Smooth muscle cell (in vitro differentiated cells): ENCODE measurements around the gene CHST15. TPM values are rescaled to one million over a fixed set of nuclear protein-coding genes. Genes with fewer than 3 reads are reported as not detected.
"Not testable (repeated sequence)": the region's sequence is repeated elsewhere in the genome, so short reads cannot be mapped to it uniquely, and the experiment has no call there.

Experiments used
- DNase-seq: peaks from one replicate; lab custom pipeline; 2025; ENCODE audit not compliant: unreplicated experiment; lab: John Stamatoyannopoulos, UW
- H2AFZ ChIP-seq: fragments of 200-600 bp; sonication (generic); 2 replicates; pipeline ENCODE4 v1.6.0; 2016; ENCODE audit warnings: antibody characterized with exemption, low read depth, mild to moderate bottlenecking
- H3F3A ChIP-seq: fragments of 200-600 bp; sonication (generic); 2 replicates; pipeline ENCODE4 v1.6.0; 2017; ENCODE audit warnings: antibody characterized with exemption, low read depth
- H3K27ac ChIP-seq: fragments of 200-600 bp; sonication (generic); 2 replicates; pipeline ENCODE4 v1.5.1; 2016; ENCODE audit warnings: low read depth, mild to moderate bottlenecking
- H3K27me3 ChIP-seq: fragments of 200-600 bp; sonication (generic); 2 replicates; pipeline ENCODE4 v1.6.1; 2016; ENCODE audit warnings: low read depth, mild to moderate bottlenecking
- H3K36me3 ChIP-seq: fragments of 200-600 bp; sonication (generic); 2 replicates; pipeline ENCODE4 v1.5.1; 2016; ENCODE audit warnings: low read depth
- H3K4me1 ChIP-seq: fragments of 200-600 bp; sonication (generic); 2 replicates; pipeline ENCODE4 v1.5.1; 2016; ENCODE audit warnings: low read depth
- H3K4me2 ChIP-seq: fragments of 200-600 bp; sonication (generic); 2 replicates; pipeline ENCODE4 v1.6.0; 2016; ENCODE audit warnings: mild to moderate bottlenecking
- H3K4me3 ChIP-seq: fragments of 200-600 bp; sonication (generic); 2 replicates; pipeline ENCODE4 v1.5.1; 2016; ENCODE audit warnings: mild to moderate bottlenecking
- H3K79me2 ChIP-seq: fragments of 200-600 bp; sonication (generic); 2 replicates; pipeline ENCODE4 v1.6.0; 2016; ENCODE audit warnings: low read depth, mild to moderate bottlenecking
- H3K9ac ChIP-seq: fragments of 200-600 bp; sonication (generic); 2 replicates; pipeline ENCODE4 v1.6.0; 2016; ENCODE audit warnings: low read depth
- H3K9me3 ChIP-seq: fragments of 200-600 bp; sonication (generic); replicated peaks from 2 replicates; pipeline ENCODE4 v1.5.1; 2016; ENCODE audit warnings: low read depth
- H4K20me1 ChIP-seq: fragments of 200-600 bp; sonication (generic); 2 replicates; pipeline ENCODE4 v1.6.0; 2016; ENCODE audit warnings: low read depth
- WGBS: methylation state at CpG from one replicate; pipeline ENCODE4 v1.1.7; 2016; ENCODE audit warnings: low lambda C conversion rate; 5-methylcytosine and 5-hydroxymethylcytosine counted together
- polyA plus RNA-seq: library from polyadenylated mRNA; unstranded; fragments of >200 nt; fragmentation: Nextera tagmentation; extraction: Ambion mirVana; gene quantifications from 2 replicates; pipeline ENCODE4 v1.2.1, GENCODE V29; 2016
- total RNA-seq: library from RNA; depleted of rRNA; stranded (reverse); fragments of >200 nt; gene quantifications from 2 replicates; pipeline ENCODE4 v1.2.3, GENCODE V29; 2014
- TF ChIP-seq, protein P1 (sequence below): fragments of 200-600 bp; sonication (generic); IDR thresholded peaks from 2 replicates; pipeline ENCODE4 v1.5.1; 2017; ENCODE audit warnings: borderline replicate concordance, mild to moderate bottlenecking, antibody characterized with exemption; ENCODE audit not compliant: insufficient read depth, poor library complexity, severe bottlenecking

Gene CHST15
- total and polyA plus RNA-seq, 2 experiments from 2014 or later = 14.1 to 20.4 TPM

DNA sequence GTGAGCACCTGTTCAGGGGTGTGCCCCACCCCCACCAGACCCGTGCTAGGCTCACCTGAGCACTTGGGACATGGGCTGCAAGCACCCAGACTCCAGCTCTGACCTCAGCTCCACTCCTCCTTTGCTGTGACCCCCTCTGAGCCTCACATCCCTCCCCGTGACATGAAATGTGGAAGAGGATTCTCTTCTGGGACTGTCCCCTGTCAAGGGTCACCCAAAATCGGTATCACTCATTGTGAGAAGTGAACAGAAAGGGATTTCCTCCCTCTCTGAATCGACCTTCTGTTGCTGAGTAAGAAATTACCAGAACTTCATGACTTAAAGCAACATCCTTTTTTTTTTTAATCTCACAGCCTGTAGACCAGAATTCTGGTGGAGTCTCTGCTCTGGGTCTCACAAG lies 6.2 kb upstream of the CHST15 start:
- Histone ChIP-seq H3K36me3 (no peaks in the 10 kb centered on the region), H3K27ac (no peak overlapping the region), H3K4me3 (no peak overlapping the region), H2AFZ (no peak overlapping the region), H3K27me3 (peaks cover 10% of the 10 kb centered on the region), H3K4me1 (no peaks in the 10 kb centered on the region), H3K79me2 (no peaks in the 10 kb centered on the region), H3K4me2 (no peak overlapping the region), H3K9ac (no peak overlapping the region), H3F3A (no peaks in the 10 kb centered on the region), H4K20me1 (no peaks in the 10 kb centered on the region), H3K9me3 (no peaks in the 10 kb centered on the region)
- TF ChIP-seq, protein P1, sequence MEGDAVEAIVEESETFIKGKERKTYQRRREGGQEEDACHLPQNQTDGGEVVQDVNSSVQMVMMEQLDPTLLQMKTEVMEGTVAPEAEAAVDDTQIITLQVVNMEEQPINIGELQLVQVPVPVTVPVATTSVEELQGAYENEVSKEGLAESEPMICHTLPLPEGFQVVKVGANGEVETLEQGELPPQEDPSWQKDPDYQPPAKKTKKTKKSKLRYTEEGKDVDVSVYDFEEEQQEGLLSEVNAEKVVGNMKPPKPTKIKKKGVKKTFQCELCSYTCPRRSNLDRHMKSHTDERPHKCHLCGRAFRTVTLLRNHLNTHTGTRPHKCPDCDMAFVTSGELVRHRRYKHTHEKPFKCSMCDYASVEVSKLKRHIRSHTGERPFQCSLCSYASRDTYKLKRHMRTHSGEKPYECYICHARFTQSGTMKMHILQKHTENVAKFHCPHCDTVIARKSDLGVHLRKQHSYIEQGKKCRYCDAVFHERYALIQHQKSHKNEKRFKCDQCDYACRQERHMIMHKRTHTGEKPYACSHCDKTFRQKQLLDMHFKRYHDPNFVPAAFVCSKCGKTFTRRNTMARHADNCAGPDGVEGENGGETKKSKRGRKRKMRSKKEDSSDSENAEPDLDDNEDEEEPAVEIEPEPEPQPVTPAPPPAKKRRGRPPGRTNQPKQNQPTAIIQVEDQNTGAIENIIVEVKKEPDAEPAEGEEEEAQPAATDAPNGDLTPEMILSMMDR = no peak
- no peak for DNase-seq
- WGBS = 86% methylated on average over 4 of the region's 4 CpGs

DNA sequence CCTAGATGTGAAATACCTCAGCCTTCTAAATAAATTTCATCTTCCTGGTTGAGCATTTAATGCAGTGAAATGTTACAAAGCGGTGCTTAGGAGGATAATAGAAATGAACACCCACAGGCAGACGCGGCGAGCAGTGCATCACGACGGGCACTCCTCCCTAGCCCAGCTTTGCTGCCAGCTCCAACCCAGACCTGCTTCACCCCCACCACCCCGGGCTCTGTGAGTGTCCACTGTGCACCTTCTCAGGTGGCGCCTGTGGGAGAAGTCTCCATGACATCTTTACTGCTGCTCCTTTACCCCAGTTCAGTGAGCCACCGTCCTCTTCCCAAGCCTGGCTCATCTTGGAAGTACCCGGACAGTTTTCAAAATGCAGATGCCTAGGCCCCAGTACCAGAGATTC lies 5.2 kb upstream of the CHST15 start:
- Histone ChIP-seq H3K27ac (no peak overlapping the region), H3K4me1 (no peaks in the 10 kb centered on the region), H3F3A (no peaks in the 10 kb centered on the region), H2AFZ (no peak overlapping the region), H3K9me3 (no peaks in the 10 kb centered on the region), H4K20me1 (no peaks in the 10 kb centered on the region), H3K79me2 (no peaks in the 10 kb centered on the region), H3K36me3 (no peaks in the 10 kb centered on the region), H3K27me3 (peaks cover 10% of the 10 kb centered on the region), H3K4me2 (no peak overlapping the region), H3K9ac (no peak overlapping the region), H3K4me3 (no peak overlapping the region)
- TF ChIP-seq, protein P1 = no peak
- WGBS = 92% methylated on average over 10 of the region's 10 CpGs
- no peak for DNase-seq

DNA sequence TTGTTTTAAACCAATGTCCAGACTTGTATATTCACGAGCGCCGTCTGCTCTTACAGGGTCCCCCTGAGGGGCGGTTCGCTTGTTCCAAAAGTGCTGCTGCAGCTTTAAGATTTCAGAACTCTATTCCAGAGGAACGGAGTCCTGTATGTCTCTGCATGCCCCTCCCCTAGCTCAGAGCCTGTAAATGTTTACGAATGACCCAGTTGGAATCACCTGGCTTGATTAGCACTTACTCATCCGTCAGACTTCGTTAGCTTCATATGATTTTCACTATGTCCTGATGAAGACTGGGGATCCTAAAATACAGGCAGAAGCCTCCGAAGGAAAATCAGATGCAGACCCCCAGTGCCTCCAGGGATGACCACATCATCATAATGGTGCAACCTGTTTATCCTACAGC lies 4.5 kb upstream of the CHST15 start:
- Histone ChIP-seq H3K36me3 (no peaks in the 10 kb centered on the region), H3K4me1 (no peaks in the 10 kb centered on the region), H3F3A (no peaks in the 10 kb centered on the region), H3K4me2 (no peak overlapping the region), H3K27me3 (peaks cover 10% of the 10 kb centered on the region), H4K20me1 (no peaks in the 10 kb centered on the region), H3K4me3 (no peak overlapping the region), H3K27ac (no peak overlapping the region), H2AFZ (no peak overlapping the region), H3K9me3 (no peaks in the 10 kb centered on the region), H3K9ac (no peak overlapping the region), H3K79me2 (no peaks in the 10 kb centered on the region)
- no peak for DNase-seq
- 66% methylated on average over 10 of the region's 10 CpGs for WGBS
- TF ChIP-seq, protein P1 = no peak

DNA sequence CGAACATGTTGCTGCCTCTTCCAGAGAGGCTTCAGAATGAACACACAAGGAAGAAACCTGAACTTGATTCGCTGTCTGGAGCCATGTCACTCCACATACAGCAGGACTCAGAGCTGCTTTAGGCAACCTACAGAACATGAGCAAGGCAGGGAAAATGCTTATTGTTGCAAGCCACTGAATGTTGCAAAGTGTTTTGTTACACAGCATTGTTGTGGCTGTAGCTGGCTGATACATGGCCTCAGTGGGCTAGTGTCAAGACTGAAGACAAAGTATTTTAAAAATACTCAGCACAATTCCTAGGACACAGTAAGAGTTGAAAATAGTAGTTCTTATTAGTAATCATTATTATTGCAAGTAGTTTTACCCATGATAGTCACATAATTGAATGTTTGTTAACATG lies 3.1 kb upstream of the CHST15 start:
- Histone ChIP-seq H3K36me3 (no peaks in the 10 kb centered on the region), H3K4me3 (no peak overlapping the region), H2AFZ (no peak overlapping the region), H3K27ac (no peak overlapping the region), H3K9ac (no peak overlapping the region), H3K9me3 (no peaks in the 10 kb centered on the region), H3F3A (no peaks in the 10 kb centered on the region), H3K4me1 (peaks cover 4% of the 10 kb centered on the region), H4K20me1 (peaks cover 7% of the 10 kb centered on the region), H3K27me3 (peaks cover 10% of the 10 kb centered on the region), H3K79me2 (no peaks in the 10 kb centered on the region), H3K4me2 (no peak overlapping the region)
- 96% methylated on average over 2 of the region's 2 CpGs for WGBS
- TF ChIP-seq, protein P1 = no peak
- no peak for DNase-seq

DNA sequence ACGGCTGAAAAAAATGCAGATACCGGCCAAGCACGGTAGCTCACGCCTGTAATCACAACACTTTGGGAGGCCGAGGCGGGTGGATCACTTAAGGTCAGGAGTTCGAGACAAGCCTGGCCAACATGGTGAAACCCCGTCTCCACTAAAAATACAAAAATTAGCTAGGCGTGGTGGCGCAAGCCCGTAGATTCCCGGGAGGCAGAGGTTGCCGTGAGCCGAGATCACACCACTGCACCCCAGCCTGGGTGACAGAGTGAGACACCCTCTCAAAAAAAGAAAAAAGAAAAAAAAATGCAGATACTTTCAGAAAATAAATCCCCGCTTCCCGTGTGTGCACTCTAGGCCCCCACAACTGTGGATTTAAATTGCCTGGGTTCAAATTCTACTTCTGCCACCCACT lies 2.4 kb upstream of the CHST15 start:
- not testable (repeated sequence) for H3K27me3 ChIP-seq, H3F3A ChIP-seq, H2AFZ ChIP-seq, H3K9ac ChIP-seq, H3K27ac ChIP-seq, H3K4me2 ChIP-seq, DNase-seq, H3K4me3 ChIP-seq, H3K9me3 ChIP-seq, H3K4me1 ChIP-seq, H3K79me2 ChIP-seq, H3K36me3 ChIP-seq
- WGBS = 83% methylated on average over 16 of the region's 16 CpGs
- H4K20me1 ChIP-seq = peaks cover 14% of the 10 kb centered on the region
